Measurements from ENCODE around the gene TRPM5. TPM values are rescaled to one million over a fixed set of nuclear protein-coding genes. Genes with fewer than 3 reads are reported as not detected.

Gene TRPM5
- total RNA-seq, 4 donors from 2014 or later: 1.4 to 7.5 (median 4.3) TPM

DNA sequence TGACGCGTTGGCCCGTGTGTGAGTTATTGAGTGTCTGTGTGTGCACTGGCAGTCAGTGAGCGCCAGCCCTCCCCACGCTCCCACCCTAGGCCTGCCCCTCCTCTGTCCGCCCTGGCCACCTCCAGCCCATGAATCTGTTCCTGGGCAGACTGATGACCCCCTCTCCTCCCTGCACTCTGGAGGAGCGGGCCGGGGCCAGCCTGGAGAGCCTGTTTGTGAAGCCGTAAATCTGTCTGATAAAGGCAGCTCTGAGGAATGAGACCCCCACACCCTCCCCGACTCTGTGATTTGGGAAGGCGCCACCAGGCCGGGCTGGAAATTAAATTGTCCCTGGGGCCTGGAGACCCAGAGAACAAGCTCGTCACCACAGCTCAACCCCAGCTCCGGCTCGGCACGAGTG, 35.2 kb downstream of the TRPM5 start:
- no peak for DNase-seq
- no peaks in the 10 kb centered on the region for H3K9me3 ChIP-seq
- peaks cover 25% of the 10 kb centered on the region for H3K27me3 ChIP-seq
- H3K27ac ChIP-seq: peak overlapping the region in 1 of 4 donors; percentile 46
- WGBS, 2 donors (ENCODE audit: low coverage in 1 of 2): 47% methylated on average over 14 of the region's 16 CpGs; no CpG with 5 or more reads in 1 of the 2 donors
- no peaks in the 10 kb centered on the region for H3K36me3 ChIP-seq
- no peaks in the 10 kb centered on the region for H3K4me1 ChIP-seq
- TF ChIP-seq EP300 (IDR thresholded peaks at IDR 0.05; ENCODE audit: low read depth): no peak
- TF ChIP-seq POLR2AphosphoS5 (IDR thresholded peaks at IDR 0.05): no peak
- TF ChIP-seq POLR2A (IDR thresholded peaks at IDR 0.05): no peak
- TF ChIP-seq, protein P1, sequence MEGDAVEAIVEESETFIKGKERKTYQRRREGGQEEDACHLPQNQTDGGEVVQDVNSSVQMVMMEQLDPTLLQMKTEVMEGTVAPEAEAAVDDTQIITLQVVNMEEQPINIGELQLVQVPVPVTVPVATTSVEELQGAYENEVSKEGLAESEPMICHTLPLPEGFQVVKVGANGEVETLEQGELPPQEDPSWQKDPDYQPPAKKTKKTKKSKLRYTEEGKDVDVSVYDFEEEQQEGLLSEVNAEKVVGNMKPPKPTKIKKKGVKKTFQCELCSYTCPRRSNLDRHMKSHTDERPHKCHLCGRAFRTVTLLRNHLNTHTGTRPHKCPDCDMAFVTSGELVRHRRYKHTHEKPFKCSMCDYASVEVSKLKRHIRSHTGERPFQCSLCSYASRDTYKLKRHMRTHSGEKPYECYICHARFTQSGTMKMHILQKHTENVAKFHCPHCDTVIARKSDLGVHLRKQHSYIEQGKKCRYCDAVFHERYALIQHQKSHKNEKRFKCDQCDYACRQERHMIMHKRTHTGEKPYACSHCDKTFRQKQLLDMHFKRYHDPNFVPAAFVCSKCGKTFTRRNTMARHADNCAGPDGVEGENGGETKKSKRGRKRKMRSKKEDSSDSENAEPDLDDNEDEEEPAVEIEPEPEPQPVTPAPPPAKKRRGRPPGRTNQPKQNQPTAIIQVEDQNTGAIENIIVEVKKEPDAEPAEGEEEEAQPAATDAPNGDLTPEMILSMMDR (IDR thresholded peaks at IDR 0.05): no peak
- intact Hi-C loops (cut with DNase I; ENCODE audit: low total_unique reads): no loop called here
- H3K4me3 ChIP-seq: no peak overlapping the region
- in situ Hi-C loops (cut with MboI; ENCODE audit: low pct_ligation_motif_present in 1 of 4, low pct_unique_long_range_greater_than_20kb in 1 of 4, low sequenced_read_pairs in 3 of 4): loop anchor here in 1 of 4 donors (25.0 kb wide), 1 partner anchor 222 kb away; no protein-coding TSS in a partner anchor

DNA sequence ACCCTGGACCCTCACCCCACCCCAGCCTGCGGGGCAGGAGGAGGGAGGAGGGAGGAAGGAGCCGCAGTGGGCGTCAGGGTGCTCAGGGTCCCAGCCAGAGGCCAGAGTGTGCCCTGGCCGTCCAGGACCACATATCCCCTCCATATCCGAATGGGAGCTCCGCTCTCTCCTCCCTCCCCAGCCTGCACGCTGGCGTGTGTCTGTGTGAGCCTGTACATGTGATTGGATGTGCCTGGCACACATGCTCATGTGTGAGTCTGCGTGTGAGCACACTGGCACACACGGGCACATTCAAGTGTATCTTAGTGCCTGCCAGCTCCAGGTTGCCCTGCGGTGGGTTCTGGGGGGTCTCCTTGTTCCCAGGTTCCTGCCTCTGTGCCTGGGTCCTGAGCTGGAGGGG, 35.6 kb downstream of the TRPM5 start:
- no peaks in the 10 kb centered on the region for H3K4me1 ChIP-seq
- intact Hi-C loops (cut with DNase I; ENCODE audit: low total_unique reads) (no loop called here), in situ Hi-C loops (cut with MboI; ENCODE audit: low pct_ligation_motif_present in 1 of 4, low pct_unique_long_range_greater_than_20kb in 1 of 4, low sequenced_read_pairs in 3 of 4) (loop anchor here in 1 of 4 donors (25.0 kb wide), 1 partner anchor 221 kb away; no protein-coding TSS in a partner anchor)
- H3K4me3 ChIP-seq: no peak overlapping the region
- H3K36me3 ChIP-seq: no peaks in the 10 kb centered on the region
- no peaks in the 10 kb centered on the region for H3K9me3 ChIP-seq
- 40 to 49% methylated on average over 1 to 11 of the region's 11 CpGs for WGBS, 2 donors (ENCODE audit: low coverage in 1 of 2)
- no peak for DNase-seq
- no peak for TF ChIP-seq POLR2A (IDR thresholded peaks at IDR 0.05)
- no peak for TF ChIP-seq POLR2AphosphoS5 (IDR thresholded peaks at IDR 0.05)
- TF ChIP-seq, protein P1 (IDR thresholded peaks at IDR 0.05): no peak
- TF ChIP-seq EP300 (IDR thresholded peaks at IDR 0.05; ENCODE audit: low read depth): no peak
- H3K27ac ChIP-seq: peak overlapping the region in 1 of 4 donors; percentile 46
- peaks cover 25% of the 10 kb centered on the region for H3K27me3 ChIP-seq

DNA sequence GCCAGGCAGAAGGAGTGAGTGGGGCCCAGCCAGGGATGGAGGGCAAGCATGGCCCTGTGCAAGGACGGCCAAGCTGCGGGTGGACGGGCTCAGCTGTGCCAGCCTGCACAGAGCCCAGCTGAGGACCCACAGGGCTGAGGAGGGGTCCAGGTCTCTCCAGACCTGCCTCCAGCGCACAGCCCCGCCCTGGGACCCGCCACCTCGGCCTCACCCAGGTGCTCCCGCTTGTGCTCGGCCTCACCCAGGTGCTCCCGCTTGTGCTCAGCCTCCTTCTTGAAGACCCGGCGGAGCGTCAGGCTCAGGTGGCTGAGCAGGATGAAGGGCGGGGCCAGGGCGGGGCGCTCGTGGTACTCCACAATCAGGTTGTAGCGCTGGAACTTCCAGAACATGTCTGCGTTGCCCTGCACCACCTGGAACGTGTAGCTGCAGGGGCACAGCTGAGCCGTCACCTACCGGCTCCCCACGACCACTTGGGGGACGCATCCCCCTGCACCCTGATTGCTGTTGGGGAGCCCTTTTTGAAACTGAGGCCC, 37.4 kb downstream of the TRPM5 start:
- TF ChIP-seq, protein P1 (IDR thresholded peaks at IDR 0.05): no peak
- TF ChIP-seq EP300 (IDR thresholded peaks at IDR 0.05; ENCODE audit: low read depth): no peak
- no peak for TF ChIP-seq POLR2A (IDR thresholded peaks at IDR 0.05)
- no peak for TF ChIP-seq POLR2AphosphoS5 (IDR thresholded peaks at IDR 0.05)
- peaks cover under 1 to 3% (median 3%) of the 10 kb centered on the region in 4 donors for H3K4me1 ChIP-seq
- in situ Hi-C loops (cut with MboI; ENCODE audit: low pct_ligation_motif_present in 1 of 4, low pct_unique_long_range_greater_than_20kb in 1 of 4, low sequenced_read_pairs in 3 of 4): loop anchor here in 1 of 4 donors (25.0 kb wide), 1 partner anchor 220 kb away; no protein-coding TSS in a partner anchor
- H3K36me3 ChIP-seq: peaks cover 0 to 8% (median 3%) of the 10 kb centered on the region in 4 donors
- no peaks in the 10 kb centered on the region for H3K9me3 ChIP-seq
- intact Hi-C loops (cut with DNase I; ENCODE audit: low total_unique reads): no loop called here
- no peak overlapping the region for H3K27ac ChIP-seq
- peaks cover 25% of the 10 kb centered on the region for H3K27me3 ChIP-seq
- 56% methylated on average over 5 of the region's 24 CpGs; no CpG with 5 or more reads in 1 of the 2 donors for WGBS, 2 donors (ENCODE audit: low coverage in 1 of 2)
- no peak overlapping the region for H3K4me3 ChIP-seq
- DNase-seq: no peak

DNA sequence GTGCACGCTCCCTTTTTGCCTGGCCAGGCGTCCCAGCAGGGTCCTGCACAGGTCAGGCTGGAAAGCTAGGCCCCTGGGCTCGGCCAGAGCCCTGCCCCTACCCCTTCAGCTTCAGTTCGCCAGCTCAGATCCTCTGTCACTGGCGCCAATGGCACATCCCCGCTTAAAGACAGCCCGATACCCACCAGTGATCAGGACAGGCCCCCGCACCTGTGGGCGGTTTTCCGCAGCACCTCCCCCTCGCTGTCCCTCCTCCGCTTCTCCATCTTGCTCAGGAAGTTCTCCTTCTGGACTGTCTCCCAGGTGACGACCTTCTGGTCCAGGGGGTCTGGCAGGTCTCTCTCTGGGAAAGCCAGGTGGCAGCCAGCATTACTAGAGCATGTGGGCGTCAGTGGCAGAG, 37.9 kb downstream of the TRPM5 start:
- TF ChIP-seq EP300 (IDR thresholded peaks at IDR 0.05; ENCODE audit: low read depth): no peak
- TF ChIP-seq, protein P1 (IDR thresholded peaks at IDR 0.05): no peak
- TF ChIP-seq POLR2AphosphoS5 (IDR thresholded peaks at IDR 0.05): no peak
- no peak for TF ChIP-seq POLR2A (IDR thresholded peaks at IDR 0.05)
- Histone ChIP-seq H3K27me3 (peaks cover 25% of the 10 kb centered on the region), H3K9me3 (no peaks in the 10 kb centered on the region), H3K4me1 (peaks cover 5 to 8% (median 8%) of the 10 kb centered on the region in 4 donors), H3K36me3 (peaks cover 0 to 8% (median 3%) of the 10 kb centered on the region in 4 donors), H3K4me3 (no peak overlapping the region), H3K27ac (no peak overlapping the region)
- in situ Hi-C loops (cut with MboI; ENCODE audit: low pct_ligation_motif_present in 1 of 4, low pct_unique_long_range_greater_than_20kb in 1 of 4, low sequenced_read_pairs in 3 of 4) (loop anchor here in 1 of 4 donors (25.0 kb wide), 1 partner anchor 219 kb away; no protein-coding TSS in a partner anchor), intact Hi-C loops (cut with DNase I; ENCODE audit: low total_unique reads) (no loop called here)
- no peak for DNase-seq
- 79% methylated on average over 14 of the region's 14 CpGs; no CpG with 5 or more reads in 1 of the 2 donors for WGBS, 2 donors (ENCODE audit: low coverage in 1 of 2)

All from transverse colon (tissue), 4 donors.